Caco-2 (cell line): ENCODE measurements around the gene ZBTB22. TPM values are rescaled to one million over a fixed set of nuclear protein-coding genes. Genes with fewer than 3 reads are reported as not detected.

Experiments used
- BruUV-seq: library from RNA; stranded (reverse); fragments of 400-500 nt; replicated peaks from 2 replicates; lab custom pipeline; 2021; lab: Mats Ljungman, UMichigan
- CTCF ChIA-PET: fragments of 300-600 bp; sonication (Branson Sonifier 250); formaldehyde crosslinking; loops from one replicate; lab custom pipeline; 2022; ENCODE audit warnings: antibody characterized with exemption; lab: Charles Lee
- POLR2A ChIA-PET: fragments of 300-600 bp; sonication (Branson Sonifier 250); formaldehyde crosslinking; loops from one replicate; lab custom pipeline; 2022; ENCODE audit warnings: antibody characterized with exemption; lab: Charles Lee
- DNase-seq, 2 experiments: peaks; one replicate each; pipeline versions ENCODE4 v3.0.0 to v3.0.0-alpha.2; 2020 to 2022
- H3K27me3 ChIP-seq: replicated peaks from 2 replicates; pipeline ENCODE4 v1.6.0; 2011; ENCODE audit warnings: low read length; ENCODE audit not compliant: control insufficient read depth, insufficient read depth
- H3K36me3 ChIP-seq: 2 replicates; pipeline ENCODE4 v1.5.1; 2011; ENCODE audit warnings: low read length; ENCODE audit not compliant: control insufficient read depth, insufficient read depth
- H3K4me1 ChIP-seq: fragments of 250-450 bp; sonication (Bioruptor Pico); 2 replicates; pipeline ENCODE4 v1.5.1; 2020; ENCODE audit warnings: mild to moderate bottlenecking
- H3K4me3 ChIP-seq: 2 replicates; pipeline ENCODE4 v1.5.1; 2011; ENCODE audit warnings: low read depth, mild to moderate bottlenecking, control low read depth, low read length
- H3K9me3 ChIP-seq: fragments of 250-450 bp; sonication (Bioruptor Pico); 2 replicates; pipeline ENCODE4 v1.5.1; 2020; ENCODE audit warnings: mild to moderate bottlenecking, moderate library complexity
- H3K27ac Mint-ChIP-seq: one replicate; pipeline ENCODE4 v1.8.0; 2022; ENCODE audit warnings: mixed read lengths; ENCODE audit not compliant: unreplicated experiment
- H3K27me3 Mint-ChIP-seq: one replicate; pipeline ENCODE4 v1.8.0; 2022; ENCODE audit warnings: mixed read lengths; ENCODE audit not compliant: insufficient read depth, unreplicated experiment
- H3K36me3 Mint-ChIP-seq: one replicate; pipeline ENCODE4 v1.8.0; 2022; ENCODE audit warnings: mild to moderate bottlenecking, mixed read lengths; ENCODE audit not compliant: insufficient read depth, unreplicated experiment
- H3K4me1 Mint-ChIP-seq: one replicate; pipeline ENCODE4 v1.8.0; 2022; ENCODE audit warnings: low read depth, mixed read lengths; ENCODE audit not compliant: unreplicated experiment
- H3K4me3 Mint-ChIP-seq: one replicate; pipeline ENCODE4 v1.8.0; 2022; ENCODE audit warnings: mild to moderate bottlenecking, moderate library complexity, mixed read lengths; ENCODE audit not compliant: unreplicated experiment
- H3K9me3 Mint-ChIP-seq: one replicate; pipeline ENCODE4 v1.8.0; 2022; ENCODE audit warnings: mixed read lengths; ENCODE audit not compliant: unreplicated experiment
- CTCF ChIP-seq, 2 experiments: fragments of 200-600 bp in 1 of 2; IDR thresholded peaks; 1 replicate in 1 of 2; 2 replicates in 1 of 2; pipeline versions ENCODE4 v1.5.1 to v1.8.0; 2011 to 2022; ENCODE audit warnings: antibody characterized with exemption in 1 of 2, control low read depth in 1 of 2, inconsistent platforms in 1 of 2, low read depth in 1 of 2, low read length in 1 of 2, mild to moderate bottlenecking in 1 of 2, moderate library complexity in 1 of 2; ENCODE audit not compliant: insufficient read depth in 1 of 2, severe bottlenecking in 1 of 2, unreplicated experiment in 1 of 2
- intact Hi-C: fragments of 100-400 bp; cut with micrococcal nuclease; formaldehyde crosslinking; loops from one replicate; pipeline ENCODE4 v1.10.0; 2022; ENCODE audit not compliant: unreplicated experiment
- total RNA-seq: library from RNA; stranded (reverse); gene quantifications from 2 replicates; pipeline ENCODE4 v1.2.3, GENCODE V29; 2022

Gene ZBTB22
- total RNA-seq, 1 experiment from 2014 or later = 11.5 TPM

GRCh38 chr6:33298773-33299236 is 18.7 kb downstream of the ZBTB22 start, which contains the start of gene RGL2:
Gene RGL2 (minus strand): TSS chr6:33298942. CDS start chr6:33298610, 332 bp downstream.
- POLR2A ChIA-PET = interaction anchor here (0.7 to 1.7 kb wide), 5 partner anchors 9 to 327 kb away, joined by 4 to 19 read pairs (median 8); partner anchors contain the start of genes PFDN6, RPS18, VPS52 and WDR46
- CTCF ChIA-PET = interaction anchor here (1.0 to 1.4 kb wide), 9 partner anchors 8 to 127 kb away, joined by 3 to 20 read pairs (median 8); partner anchors contain the start of genes PFDN6, RPS18, TAPBP and VPS52
- Histone ChIP-seq H3K27me3 (no peaks in the 10 kb centered on the region), H3K4me3 (peak within 1 kb of the TSS; percentile 90), H3K36me3 (no peaks in the 10 kb centered on the region; the same call in none of the 2 replicates), H3K4me1 (peaks cover 13% of the 10 kb centered on the region), H3K9me3 (no peaks in the 10 kb centered on the region)
- DNase-seq = peak; percentile 43 to 47
- Mint-ChIP-seq H3K27me3 (no peaks in the 10 kb centered on the region), H3K4me3 (peak within 1 kb of the TSS; percentile 95), H3K9me3 (no peaks in the 10 kb centered on the region), H3K27ac (peak within 1 kb of the TSS; percentile 98), H3K4me1 (peaks cover 13% of the 10 kb centered on the region), H3K36me3 (peaks cover 51% of the 10 kb centered on the region)
- no peak for TF ChIP-seq CTCF (IDR thresholded peaks at IDR 0.05; ENCODE audit: insufficient read depth in 1 of 2, low read depth in 1 of 2, low read length in 1 of 2, severe bottlenecking in 1 of 2, unreplicated experiment in 1 of 2)
- BruUV-seq = no TSS peak
- intact Hi-C loops = loop anchor here (1.0 to 5.0 kb wide), 3 partner anchors 13 to 128 kb away; no protein-coding TSS in a partner anchor

- no peaks in the 10 kb centered on the region for H3K9me3 ChIP-seq
- H3K36me3 ChIP-seq = no peaks in the 10 kb centered on the region; the same call in none of the 2 replicates
- H3K27ac Mint-ChIP-seq = peak overlapping the region; percentile 98
- intact Hi-C loops = loop anchor here (1.0 to 5.0 kb wide), 2 partner anchors 9 to 129 kb away; partner anchors contain the start of genes PFDN6 and WDR46
- H3K27me3 Mint-ChIP-seq = no peaks in the 10 kb centered on the region
- no peaks in the 10 kb centered on the region for H3K9me3 Mint-ChIP-seq
- peaks cover 53% of the 10 kb centered on the region for H3K36me3 Mint-ChIP-seq
- H3K4me1 ChIP-seq = peaks cover 13% of the 10 kb centered on the region
- peaks cover 13% of the 10 kb centered on the region for H3K4me1 Mint-ChIP-seq
- no peaks in the 10 kb centered on the region for H3K27me3 ChIP-seq
- no peak for TF ChIP-seq CTCF (IDR thresholded peaks at IDR 0.05; ENCODE audit: insufficient read depth in 1 of 2, low read depth in 1 of 2, low read length in 1 of 2, severe bottlenecking in 1 of 2, unreplicated experiment in 1 of 2)
- DNase-seq = peak; percentile 87 to 88
- peak overlapping the region; percentile 95 for H3K4me3 Mint-ChIP-seq
- H3K4me3 ChIP-seq = peak overlapping the region; percentile 90
- ChIA-PET CTCF (interaction anchor here (0.5 to 1.4 kb wide), 4 partner anchors 19 to 128 kb away, joined by 3 to 7 read pairs (median 4); partner anchors contain the start of genes RPS18 and VPS52), POLR2A (interaction anchor here (0.5 to 1.7 kb wide), 10 partner anchors 8 to 125 kb away, joined by 3 to 19 read pairs (median 4); partner anchors contain the start of genes PFDN6, RPS18, VPS52 and WDR46)
- BruUV-seq = no TSS peak
Measured at GRCh38 chr6:33297956-33298772, 19.4 kb downstream of the ZBTB22 start.
